IMR-90 (cell line): ENCODE data around the gene TENT4B. TPM values are rescaled to one million over a fixed set of nuclear protein-coding genes. Genes with fewer than 3 reads are reported as not detected.
A peak's percentile ranks its signal among the peaks of the same experiment; 100 is the strongest.

Source experiments
- ATAC-seq: fragments of 200-7000 bp; cut with Tn5 transposase; 2 replicates; pipeline ENCODE4 v1.9.1; 2020; ENCODE audit warnings: low read depth, mild to moderate bottlenecking, moderate library complexity
- BruUV-seq: library from RNA; stranded (reverse); fragments of 400-500 nt; replicated peaks from 2 replicates; lab custom pipeline; 2021; lab: Mats Ljungman, UMichigan
- CTCF ChIA-PET: fragments of 300-600 bp; formaldehyde crosslinking; extraction: SDS; loops from one replicate; lab custom pipeline; 2021; ENCODE audit warnings: antibody characterized with exemption; lab: Yijun Ruan, JAX
- POLR2A ChIA-PET: fragments of 300-600 bp; sonication (Branson Sonifier 250); formaldehyde crosslinking; loops from one replicate; lab custom pipeline; 2022; ENCODE audit warnings: antibody characterized with exemption; ENCODE audit not compliant: unreplicated experiment; lab: Charles Lee
- DNase-seq: peaks from one replicate; pipeline ENCODE4 v3.0.0; 2013
- H2AFZ ChIP-seq: replicated peaks from 2 replicates; pipeline ENCODE3; 2013; ENCODE audit warnings: low read length, mild to moderate bottlenecking; ENCODE audit not compliant: poor library complexity
- H2AK5ac ChIP-seq: 2 replicates; pipeline ENCODE4 v1.6.1; 2013; ENCODE audit warnings: low read depth, low read length, inconsistent platforms
- H2AK9ac ChIP-seq: replicated peaks from 2 replicates; pipeline ENCODE3; 2013; ENCODE audit warnings: mild to moderate bottlenecking, low read depth, low read length, moderate library complexity; ENCODE audit not compliant: poor library complexity
- H2BK120ac ChIP-seq: 2 replicates; pipeline ENCODE4 v1.6.1; 2013; ENCODE audit warnings: low read depth, low read length, inconsistent platforms
- H2BK15ac ChIP-seq: 3 replicates; pipeline ENCODE4 v1.6.1; 2013; ENCODE audit warnings: low read depth, low read length, inconsistent platforms
- H2BK20ac ChIP-seq: 2 replicates; pipeline ENCODE4 v1.6.1; 2013; ENCODE audit warnings: low read depth, mild to moderate bottlenecking, inconsistent platforms, low read length, moderate library complexity
- H2BK5ac ChIP-seq: 2 replicates; pipeline ENCODE4 v1.6.1; 2013; ENCODE audit warnings: mild to moderate bottlenecking, low read depth, low read length, inconsistent platforms; ENCODE audit not compliant: poor library complexity, severe bottlenecking
- H3K14ac ChIP-seq: replicated peaks from 2 replicates; pipeline ENCODE4 v1.6.1; 2013; ENCODE audit warnings: low read depth, low read length, inconsistent platforms
- H3K18ac ChIP-seq: 2 replicates; pipeline ENCODE4 v1.6.1; 2013; ENCODE audit warnings: low read depth, low read length, control low read depth
- H3K23ac ChIP-seq: 2 replicates; pipeline ENCODE4 v1.6.1; 2013; ENCODE audit warnings: low read depth, low read length, inconsistent platforms
- H3K27ac ChIP-seq: 2 replicates; pipeline ENCODE4 v1.5.1; 2013; ENCODE audit warnings: mild to moderate bottlenecking, control low read depth, low read length; ENCODE audit not compliant: insufficient read depth
- H3K27me3 ChIP-seq: 2 replicates; pipeline ENCODE4 v1.6.1; 2013; ENCODE audit warnings: low read length; ENCODE audit not compliant: control insufficient read depth, insufficient read depth
- H3K36me3 ChIP-seq: 2 replicates; pipeline ENCODE4 v1.6.1; 2013; ENCODE audit warnings: low read length, mixed read lengths; ENCODE audit not compliant: control insufficient read depth, insufficient read depth
- H3K4ac ChIP-seq: 2 replicates; pipeline ENCODE4 v1.6.1; 2013; ENCODE audit warnings: low read depth, low read length, inconsistent platforms
- H3K4me1 ChIP-seq: 2 replicates; pipeline ENCODE4 v1.6.1; 2013; ENCODE audit warnings: low read length, mixed read lengths; ENCODE audit not compliant: control insufficient read depth, insufficient read depth
- H3K4me2 ChIP-seq: 2 replicates; pipeline ENCODE4 v1.6.1; 2013; ENCODE audit warnings: low read depth, mild to moderate bottlenecking, control low read depth, low read length, moderate library complexity
- H3K4me3 ChIP-seq: 2 replicates; pipeline ENCODE4 v1.5.1; 2013; ENCODE audit warnings: low read depth, mild to moderate bottlenecking, control low read depth, low read length, moderate library complexity; ENCODE audit not compliant: insufficient read depth
- H3K56ac ChIP-seq: 2 replicates; pipeline ENCODE4 v1.6.1; 2013; ENCODE audit warnings: low read length, inconsistent platforms; ENCODE audit not compliant: insufficient read depth; ENCODE audit errors: extremely low read depth
- H3K79me1 ChIP-seq, 2 experiments: 2 replicates each; pipeline ENCODE4 v1.6.1; 2013; ENCODE audit warnings: low read length in 2 of 2, inconsistent platforms in 1 of 2, low read depth in 1 of 2
- H3K9ac ChIP-seq: 2 replicates; pipeline ENCODE4 v1.6.1; 2013; ENCODE audit warnings: low read depth, low read length, control low read depth
- H3K9me1 ChIP-seq: 2 replicates; pipeline ENCODE4 v1.6.1; 2013; ENCODE audit warnings: low read length, inconsistent platforms; ENCODE audit not compliant: insufficient read depth
- H3K9me3 ChIP-seq: 2 replicates; pipeline ENCODE4 v1.6.1; 2013; ENCODE audit warnings: low read length; ENCODE audit not compliant: control insufficient read depth, insufficient read depth
- H4K20me1 ChIP-seq: 2 replicates; pipeline ENCODE4 v1.6.1; 2013; ENCODE audit warnings: low read length, inconsistent platforms; ENCODE audit not compliant: insufficient read depth
- H4K5ac ChIP-seq: 2 replicates; pipeline ENCODE4 v1.6.1; 2013; ENCODE audit warnings: mild to moderate bottlenecking, low read depth, low read length, control low read depth
- H4K8ac ChIP-seq, 2 experiments: 2 replicates each; pipeline ENCODE4 v1.6.1; 2013; ENCODE audit warnings: low read depth in 2 of 2, low read length in 2 of 2, control low read depth in 1 of 2, inconsistent platforms in 1 of 2
- H4K91ac ChIP-seq: 2 replicates; pipeline ENCODE4 v1.6.1; 2013; ENCODE audit warnings: low read depth, low read length, inconsistent platforms; ENCODE audit not compliant: insufficient read depth
- BHLHE40 ChIP-seq: fragments of 150-350 bp; IDR thresholded peaks from 2 replicates; pipeline ENCODE4 v1.6.1; 2016; ENCODE audit warnings: mild to moderate bottlenecking, low read depth, low read length
- CEBPB ChIP-seq: IDR thresholded peaks from 2 replicates; pipeline ENCODE4 v1.6.1; 2012; ENCODE audit warnings: low read depth, low read length, improper control_type of control experiment
- CTCF ChIP-seq: conservative IDR thresholded peaks from 2 replicates; pipeline ENCODE4 v1.5.1; 2012; ENCODE audit warnings: mild to moderate bottlenecking, low read depth, low read length, improper control_type of control experiment
- FOS ChIP-seq: fragments of 150-350 bp; IDR thresholded peaks from 2 replicates; pipeline ENCODE4 v1.6.1; 2016; ENCODE audit warnings: low read depth, low read length
- MAFK ChIP-seq: IDR thresholded peaks from 2 replicates; pipeline ENCODE4 v1.6.1; 2012; ENCODE audit warnings: low read depth, low read length, improper control_type of control experiment
- MAZ ChIP-seq: IDR thresholded peaks from 2 replicates; pipeline ENCODE4 v1.6.1; 2012; ENCODE audit warnings: low read depth, mild to moderate bottlenecking, low read length, improper control_type of control experiment, moderate library complexity, borderline replicate concordance
- NFE2L2 ChIP-seq: fragments of 150-350 bp; IDR thresholded peaks from 2 replicates; pipeline ENCODE4 v1.6.1; 2016; ENCODE audit warnings: low read depth, mild to moderate bottlenecking, low read length
- RAD21 ChIP-seq: IDR thresholded peaks from 2 replicates; pipeline ENCODE4 v1.6.1; 2012; ENCODE audit warnings: low read length, improper control_type of control experiment
- RCOR1 ChIP-seq: IDR thresholded peaks from 2 replicates; pipeline ENCODE4 v1.6.1; 2012; ENCODE audit warnings: mild to moderate bottlenecking, low read length, improper control_type of control experiment; ENCODE audit not compliant: insufficient replicate concordance
- RFX5 ChIP-seq: IDR thresholded peaks from 2 replicates; pipeline ENCODE4 v1.8.0; 2012; ENCODE audit warnings: low read depth, mild to moderate bottlenecking, low read length, moderate library complexity
- WGBS, 2 experiments: methylation state at CpG; one replicate each; pipeline versions ENCODE4 v1.1.5 to v1.1.7; 2013; ENCODE audit warnings: missing lambda C conversion rate in 2 of 2; ENCODE audit not compliant: insufficient read length in 1 of 2; ENCODE audit errors: extremely low coverage in 2 of 2; 5-methylcytosine and 5-hydroxymethylcytosine counted together
- dilution Hi-C: fragments of 300-500 bp; cut with HindIII; formaldehyde crosslinking; loops from one replicate; pipeline ENCODE4 v1.14.3; 2018; ENCODE audit warnings: low sequenced_read_pairs; ENCODE audit not compliant: unreplicated experiment
- in situ Hi-C: fragments of 300-500 bp; cut with MboI; formaldehyde crosslinking; loops from 3 replicates; pipeline ENCODE4 v1.14.3; 2019; ENCODE audit warnings: low sequenced_read_pairs, inconsistent platforms, mixed read lengths
- intact Hi-C: fragments of 100-400 bp; cut with micrococcal nuclease; formaldehyde crosslinking; loops from 2 replicates; pipeline ENCODE4 v1.10.0; 2022
- polyA plus RNA-seq, 3 experiments: library from polyadenylated mRNA; depleted of rRNA; stranded (reverse); fragments of >200 nt; gene quantifications; 2 replicates each; pipeline ENCODE4 v1.2.3, GENCODE V29; 2012; ENCODE audit warnings: low replicate concordance in 1 of 3
- total RNA-seq: library from RNA; depleted of rRNA; stranded (reverse); fragments of >200 nt; gene quantifications from 2 replicates; pipeline ENCODE4 v1.2.3, GENCODE V29; 2012

Gene TENT4B
- total and polyA plus RNA-seq, 2 of the 4 experiments (the other 2 are of a cell fraction): 4.1 to 7.0 TPM

GRCh38 chr16:50192386-50193050, 39.4 kb downstream of the TENT4B start:
- Histone ChIP-seq H4K20me1 (peaks cover 4% of the 10 kb centered on the region; the same call in 1 of the 2 replicates), H2AFZ (no peak overlapping the region), H2BK5ac (no peak overlapping the region), H2BK15ac (no peak overlapping the region), H4K8ac (no peak overlapping the region), H3K4me1 (peaks cover 8% of the 10 kb centered on the region), H3K14ac (no peak overlapping the region), H4K5ac (no peak overlapping the region), H2AK9ac (no peak overlapping the region), H3K23ac (no peak overlapping the region), H2BK20ac (no peak overlapping the region; the same call in 1 of the 2 replicates), H3K56ac (no peak overlapping the region), H3K79me1 (peaks cover 33 to 45% of the 10 kb centered on the region in 2 experiments), H2AK5ac (peak overlapping the region; percentile 13; the same call in 1 of the 2 replicates), H3K4me3 (no peak overlapping the region), H3K27me3 (no peaks in the 10 kb centered on the region), H3K27ac (no peak overlapping the region), H3K36me3 (no peaks in the 10 kb centered on the region), H3K18ac (no peak overlapping the region), H4K91ac (no peak overlapping the region; the same call in 1 of the 2 replicates), H3K4me2 (no peak overlapping the region), H3K9me3 (no peaks in the 10 kb centered on the region), H2BK120ac (no peak overlapping the region; the same call in 1 of the 2 replicates), H3K4ac (peak overlapping the region; percentile 47), H3K9ac (no peak overlapping the region), H3K9me1 (peaks cover 7% of the 10 kb centered on the region)
- BruUV-seq: no TSS peak
- TF ChIP-seq RFX5: no peak
- TF ChIP-seq MAZ: no peak
- TF ChIP-seq NFE2L2: no peak
- no peak for TF ChIP-seq CTCF
- no peak for TF ChIP-seq CEBPB
- TF ChIP-seq RAD21: no peak
- TF ChIP-seq MAFK: no peak
- TF ChIP-seq FOS: no peak
- no peak for TF ChIP-seq RCOR1
- TF ChIP-seq BHLHE40: no peak
- ChIA-PET POLR2A (no interaction called here), CTCF (no interaction called here)
- no peak for DNase-seq
- in situ Hi-C loops (no loop called here), dilution Hi-C loops (no loop called here), intact Hi-C loops (no loop called here)
- ATAC-seq: no peak
- WGBS, 2 experiments: no CpG with 5 or more reads among the region's 2 CpGs
